Myocyte (in vitro differentiated cells): ENCODE measurements around the gene PNMA6A. TPM values are rescaled to one million over a fixed set of nuclear protein-coding genes. Genes with fewer than 3 reads are reported as not detected.
A peak's percentile ranks its signal among the peaks of the same experiment; 100 is the strongest.
"Not testable (repeated sequence)": the region's sequence is repeated elsewhere in the genome, so short reads cannot be mapped to it uniquely, and the experiment has no call there.

Source experiments
- DNase-seq: peaks from one replicate; pipeline ENCODE4 v3.0.0-alpha.2; 2012; ENCODE audit warnings: low read depth
- polyA plus RNA-seq: library from polyadenylated mRNA; unstranded; fragments of >200 nt; gene quantifications from one replicate; pipeline ENCODE4 v1.2.1, GENCODE V29; 2012; ENCODE audit warnings: missing spikeins
- total RNA-seq: library from RNA; depleted of rRNA; stranded (reverse); fragments of >200 nt; gene quantifications from 2 replicates; pipeline ENCODE4 v1.2.3, GENCODE V29; 2014

PNMA6A gene
- total RNA-seq, result 0.21 and 0.35 TPM in 2 replicates
- 0.10 TPM for polyA plus RNA-seq

DNA sequence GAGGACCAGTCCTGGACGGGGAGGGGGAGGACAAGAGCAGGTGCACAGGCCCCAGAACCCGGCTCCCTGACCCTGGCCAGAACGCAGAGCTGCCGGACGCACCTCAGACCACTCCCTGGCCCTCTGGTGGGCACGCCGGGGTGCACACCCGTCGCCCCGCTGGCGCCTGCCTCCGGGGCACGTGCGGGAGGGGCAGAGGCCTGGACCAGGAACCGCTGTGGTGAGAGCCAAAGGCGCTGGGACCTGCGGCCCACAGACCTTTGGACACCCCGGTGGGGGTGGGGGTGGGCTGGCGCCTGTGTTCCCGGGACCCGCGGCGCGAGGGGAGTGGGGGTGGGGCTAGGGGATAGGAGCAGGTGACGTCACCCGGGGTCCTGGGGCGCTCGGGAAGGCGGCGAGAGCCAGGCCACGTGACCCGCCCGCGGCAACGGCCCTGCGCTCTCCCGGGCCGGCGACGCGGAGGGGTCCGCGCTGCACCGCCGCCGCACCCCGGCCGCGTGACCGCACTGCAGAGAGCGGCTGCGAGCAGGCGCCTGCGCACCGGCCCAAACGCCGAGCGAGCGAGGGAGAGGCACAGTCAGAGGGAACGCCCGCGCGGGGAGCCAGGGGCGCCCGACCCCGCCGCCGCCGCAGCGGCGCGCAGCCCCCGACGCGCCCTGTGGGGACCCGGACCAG lies at the start of gene PNMA6A:
PNMA6A (plus strand) TSS at position 546 of the 675 bp plus-strand sequence. CDS start 609 bp downstream, outside the sequence.
- not testable (repeated sequence) for DNase-seq

DNA sequence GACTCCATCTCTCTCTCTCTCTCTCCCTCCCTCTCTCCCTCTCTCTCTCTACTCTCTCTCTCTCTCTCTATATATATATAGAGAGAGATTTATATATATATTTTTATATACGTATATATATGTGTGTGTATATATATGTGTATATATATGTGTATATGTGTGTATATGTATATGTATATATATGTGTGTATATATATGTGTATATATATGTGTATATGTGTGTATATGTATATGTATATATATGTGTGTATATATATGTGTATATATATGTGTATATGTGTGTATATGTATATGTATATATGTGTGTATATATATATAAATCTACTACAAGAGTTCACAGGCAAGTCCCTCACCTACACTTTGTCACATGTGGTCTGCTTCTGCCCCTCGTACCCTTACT lies 45.8 kb upstream of the PNMA6A start:
- not testable (repeated sequence) for DNase-seq

DNA sequence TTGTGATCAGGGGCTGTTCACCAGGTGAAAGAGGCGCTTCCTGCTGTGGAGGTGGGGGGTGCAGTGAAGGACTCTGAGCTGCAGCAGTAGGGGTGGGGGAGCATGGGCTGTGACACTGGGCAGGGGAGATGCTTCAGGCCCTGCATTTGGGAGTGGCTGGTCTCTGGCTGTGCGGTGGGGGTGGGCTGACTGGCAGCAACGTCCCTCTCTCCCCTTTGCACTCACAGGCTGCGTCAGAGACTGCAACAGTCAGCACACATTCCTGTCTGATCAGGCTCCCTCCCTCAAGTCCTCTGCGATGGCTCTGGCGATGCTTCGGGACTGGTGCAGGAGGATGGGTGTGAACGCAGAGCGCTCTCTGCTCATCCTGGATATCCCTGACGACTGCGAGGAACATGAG lies 43.8 kb upstream of the PNMA6A start:
- DNase-seq, result not testable (repeated sequence)

DNA sequence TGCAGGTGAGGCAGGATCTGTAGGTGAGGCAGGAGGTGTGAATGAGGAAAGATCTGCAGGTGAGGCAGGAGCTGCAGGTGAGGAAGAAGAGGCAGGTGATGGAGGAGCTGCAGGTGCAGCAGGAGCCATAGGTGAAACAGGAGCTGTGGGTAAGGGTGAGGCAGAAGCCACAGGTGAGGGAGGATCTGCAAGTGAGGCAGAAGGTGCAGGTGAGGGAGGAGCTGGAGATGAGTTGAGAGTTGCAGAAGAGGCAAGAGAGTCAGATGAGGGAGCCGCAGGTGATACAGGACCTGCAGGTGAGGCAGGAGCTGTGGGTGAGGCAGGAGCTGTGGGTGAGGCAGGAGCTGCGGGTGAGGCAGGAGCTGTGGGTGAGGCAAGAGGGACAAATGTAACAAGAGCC lies 43.1 kb upstream of the PNMA6A start:
- DNase-seq, result no peak

DNA sequence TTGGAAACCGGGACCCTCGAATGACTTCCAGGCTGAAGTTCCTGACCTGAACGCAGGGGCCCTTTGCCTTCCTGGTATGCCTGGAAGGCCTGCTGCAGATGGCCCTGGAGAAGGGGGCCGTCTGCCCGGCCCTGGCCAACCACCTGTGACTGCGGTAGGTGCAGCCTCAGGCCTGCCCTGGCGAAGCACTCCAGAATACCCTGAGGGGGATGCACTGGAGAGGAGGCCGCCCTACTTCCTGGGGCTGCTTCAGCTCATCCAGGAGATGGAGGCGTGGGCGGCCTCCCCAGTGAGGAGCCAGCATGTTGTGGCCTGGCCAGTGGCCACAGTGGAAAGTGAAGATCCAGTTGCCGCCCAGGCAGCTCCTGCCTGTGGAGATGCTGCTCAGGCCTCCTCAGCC lies 42.4 kb upstream of the PNMA6A start:
- DNase-seq, result no peak

DNA sequence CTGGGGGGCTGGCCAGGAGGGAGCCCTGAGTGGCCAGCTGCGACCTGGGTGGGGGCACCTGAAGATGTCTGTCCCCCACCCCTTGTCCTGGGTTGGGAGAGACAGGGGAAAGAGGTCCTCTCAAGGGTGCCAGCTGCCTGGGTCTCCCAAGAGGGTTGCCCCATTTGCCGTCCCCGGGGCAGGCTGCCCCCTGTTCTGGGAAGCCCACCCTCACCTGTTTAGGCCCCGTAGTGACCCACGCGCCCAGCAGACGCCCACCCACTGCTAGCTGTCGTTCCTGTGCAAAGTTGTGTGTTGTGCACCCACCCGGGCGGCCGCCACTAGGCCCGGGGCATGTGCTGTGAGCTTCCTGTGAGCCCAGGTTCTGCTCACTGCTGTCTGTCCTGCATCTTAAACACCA lies 41.5 kb upstream of the PNMA6A start:
- DNase-seq, result no peak

DNA sequence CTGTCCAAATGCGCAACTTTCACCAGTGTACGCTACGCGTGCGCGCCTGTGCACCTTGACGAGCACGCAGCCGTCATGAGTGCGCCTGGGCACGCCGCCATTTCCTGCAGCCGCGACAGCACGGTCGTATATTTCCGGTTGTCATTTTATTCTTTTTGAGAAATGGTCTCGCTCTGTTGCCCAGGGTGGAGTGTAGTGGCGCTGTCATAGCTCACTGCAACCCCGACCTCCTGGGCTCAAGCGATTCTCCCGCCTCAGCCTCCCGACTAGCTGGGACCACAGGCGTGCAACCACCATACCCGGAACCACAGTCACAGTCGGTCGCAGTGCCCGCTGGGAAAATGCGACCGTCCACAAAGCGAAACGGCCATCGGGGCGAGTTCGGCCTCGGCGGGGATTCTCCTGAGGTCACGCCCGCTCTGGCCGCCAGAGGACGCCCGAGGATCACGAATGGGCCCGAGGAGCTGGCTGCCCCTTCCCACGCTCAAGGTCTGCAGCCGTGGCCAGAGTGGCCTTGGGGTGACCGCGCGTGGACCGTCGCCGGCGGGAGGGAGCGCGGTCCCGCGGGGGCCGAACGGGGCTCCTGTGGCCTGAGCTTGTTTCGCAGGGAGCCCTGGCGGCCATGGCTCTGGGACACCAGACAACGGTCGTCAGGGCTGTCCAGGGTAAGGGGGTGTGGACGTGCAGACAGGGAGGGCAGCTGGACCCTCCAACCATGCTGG lies 39.7 kb upstream of the PNMA6A start:
- peak; percentile 34 for DNase-seq

DNA sequence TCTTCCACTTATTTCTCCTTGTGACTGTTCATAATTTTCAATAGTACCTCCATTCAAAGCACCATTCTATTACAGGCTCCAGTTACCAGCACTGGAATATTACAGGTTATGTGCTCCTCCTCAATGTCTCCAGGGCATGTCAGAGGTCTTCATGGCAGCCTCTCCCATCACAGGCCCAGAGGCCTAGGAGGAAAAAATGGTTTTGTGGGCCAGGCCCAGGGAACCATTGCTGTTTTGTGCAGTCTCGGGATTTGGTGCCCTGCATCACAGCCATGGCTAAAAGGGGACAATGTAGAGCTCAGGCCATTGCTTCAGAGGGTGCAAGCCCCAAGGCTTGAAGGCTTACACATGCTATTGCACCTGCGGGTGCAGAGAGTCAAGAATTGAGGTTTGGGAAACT lies 23.2 kb upstream of the PNMA6A start:
- DNase-seq, result no peak

DNA sequence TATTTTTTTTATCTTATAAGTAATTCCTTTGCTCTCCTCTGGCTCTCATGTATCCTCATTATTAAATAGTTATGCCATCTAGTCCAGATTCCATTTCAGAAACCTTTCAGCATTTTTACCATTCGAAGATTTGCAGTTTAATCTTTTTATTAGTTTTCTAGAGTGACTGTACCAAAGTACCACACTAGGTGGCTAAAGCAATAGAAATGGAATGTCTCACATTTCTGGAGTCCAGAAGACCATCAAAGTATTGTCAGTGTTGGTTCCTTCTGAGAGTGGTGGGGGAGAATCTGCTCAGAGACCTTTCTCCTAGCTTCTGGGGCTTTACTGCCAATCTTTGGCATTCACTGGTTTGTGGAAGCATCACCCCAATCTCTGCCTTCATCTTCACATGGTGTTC lies 19.7 kb upstream of the PNMA6A start:
- DNase-seq, result no peak

DNA sequence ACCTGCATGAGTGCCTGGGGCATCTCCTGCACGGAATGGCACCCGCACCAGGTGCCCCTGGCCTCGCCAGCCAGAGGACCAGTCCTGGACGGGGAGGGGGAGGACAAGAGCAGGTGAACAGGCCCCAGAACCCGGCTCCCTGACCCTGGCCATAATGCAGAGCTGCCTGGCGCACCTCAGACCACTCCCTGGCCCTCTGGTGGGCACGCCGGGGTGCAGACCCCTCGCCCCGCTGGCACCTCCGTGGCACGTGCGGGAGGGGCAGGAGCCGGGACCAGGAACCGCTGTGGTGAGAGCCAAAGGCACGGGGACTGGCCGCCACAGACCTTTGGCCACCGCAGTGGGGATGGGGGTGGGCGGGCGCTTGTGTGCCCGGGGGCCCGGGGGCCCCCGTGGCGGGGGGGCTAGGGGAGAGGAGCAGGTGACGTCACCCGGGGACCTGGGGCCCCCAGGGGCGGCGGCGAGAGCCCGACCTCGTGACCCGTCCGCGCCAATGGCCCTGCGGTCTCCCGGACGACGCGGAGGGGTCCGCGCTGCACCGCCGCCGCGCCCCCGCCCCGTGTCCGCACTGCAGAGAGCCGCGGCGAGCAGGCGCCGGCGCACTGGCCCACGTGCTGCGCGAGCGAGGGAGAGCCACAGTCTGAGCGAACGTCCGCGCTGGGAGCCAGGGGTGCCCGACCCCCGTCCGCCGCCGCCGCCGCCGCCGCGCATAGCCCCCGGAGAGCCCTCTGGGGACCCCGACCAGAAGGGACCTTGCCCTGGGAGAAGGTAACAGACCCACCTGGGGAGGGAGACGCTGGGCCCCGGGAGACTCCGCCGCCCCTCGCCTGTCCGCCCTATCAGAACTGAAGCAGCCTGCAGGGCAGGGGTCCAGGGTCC lies 16.1 kb upstream of the PNMA6A start, which contains the start of gene PNMA3:
PNMA3 (plus strand) TSS at position 600 of the 879 bp plus-strand sequence. CDS start 586 bp downstream, outside the sequence.
- no peak for DNase-seq

DNA sequence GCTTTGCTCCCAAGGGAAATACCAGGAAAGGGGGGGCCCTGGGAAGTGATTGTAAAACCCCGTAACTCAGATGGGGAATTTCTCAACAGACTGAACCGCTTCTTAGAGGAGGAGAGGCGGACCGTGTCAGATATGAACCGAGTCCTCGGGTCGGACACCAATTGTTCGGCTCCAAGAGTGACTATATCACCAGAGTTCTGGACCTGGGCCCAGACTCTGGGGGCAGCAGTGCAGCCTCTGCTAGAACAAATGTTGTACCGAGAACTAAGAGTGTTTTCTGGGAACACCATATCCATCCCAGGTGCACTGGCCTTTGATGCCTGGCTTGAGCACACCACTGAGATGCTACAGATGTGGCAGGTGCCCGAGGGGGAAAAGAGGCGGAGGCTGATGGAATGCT lies 15.0 kb upstream of the PNMA6A start:
- no peak for DNase-seq

DNA sequence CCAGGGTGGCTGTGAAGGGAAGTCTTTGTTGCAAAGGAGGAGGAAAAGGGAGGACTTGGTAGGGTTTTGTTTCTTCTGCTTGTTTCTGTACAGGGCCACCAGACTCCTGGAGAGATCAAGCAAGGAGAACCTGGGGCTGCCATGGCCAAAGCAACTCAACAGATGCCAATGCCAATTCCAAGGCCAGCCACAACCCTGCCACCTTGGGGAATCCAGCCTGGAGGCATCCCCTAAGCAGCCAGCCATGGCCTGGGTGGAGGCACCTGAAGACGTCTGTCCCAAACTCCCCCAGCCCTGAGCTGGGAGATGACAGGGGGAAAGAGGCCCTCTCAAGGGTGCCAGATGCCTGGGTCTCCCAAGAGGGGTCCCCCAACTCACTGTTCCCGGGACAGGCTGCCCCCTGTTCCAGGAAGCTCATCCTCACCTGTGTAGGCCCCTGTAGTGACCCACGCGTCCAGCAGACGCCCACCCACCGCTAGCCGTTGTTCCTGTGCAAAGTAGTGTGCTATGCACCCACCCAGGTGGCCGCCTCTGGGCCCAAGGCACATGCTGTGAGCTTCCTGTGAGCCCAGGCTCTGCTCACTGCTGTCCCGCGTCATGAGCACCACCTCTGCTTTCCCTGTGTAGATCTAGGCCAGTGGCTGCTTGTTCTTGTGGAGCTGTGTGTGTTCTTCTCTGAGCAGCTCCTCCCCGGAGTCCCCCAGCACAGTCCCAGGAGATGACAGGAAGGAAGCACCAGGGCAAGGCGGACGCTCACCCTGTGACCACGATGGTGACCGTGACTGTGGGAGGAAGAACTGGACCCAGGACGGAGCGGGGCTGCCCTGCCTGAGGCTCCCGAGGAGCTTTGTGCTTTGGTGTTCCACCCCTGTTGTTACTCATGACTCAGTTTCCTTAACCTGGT lies 12.8 kb upstream of the PNMA6A start:
- DNase-seq, result no peak

DNA sequence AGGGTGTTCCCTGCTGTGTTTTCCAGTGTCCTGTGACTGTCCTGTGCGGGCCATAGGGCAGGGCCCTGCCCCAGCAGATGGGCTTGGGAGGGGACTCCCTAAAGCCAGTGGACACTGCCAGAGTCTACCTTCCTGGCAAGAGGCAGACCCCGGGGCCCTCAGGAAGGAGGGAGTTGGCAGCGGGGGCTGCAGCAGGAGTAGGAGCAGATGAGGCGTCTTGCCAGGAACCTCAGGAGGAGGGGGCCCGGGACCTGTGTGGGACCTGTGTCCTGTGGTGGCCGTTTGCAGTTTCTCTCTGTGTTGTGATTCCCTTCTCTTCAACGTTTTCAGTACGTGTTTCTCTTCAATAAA lies 12.2 kb upstream of the PNMA6A start:
- no peak for DNase-seq

DNA sequence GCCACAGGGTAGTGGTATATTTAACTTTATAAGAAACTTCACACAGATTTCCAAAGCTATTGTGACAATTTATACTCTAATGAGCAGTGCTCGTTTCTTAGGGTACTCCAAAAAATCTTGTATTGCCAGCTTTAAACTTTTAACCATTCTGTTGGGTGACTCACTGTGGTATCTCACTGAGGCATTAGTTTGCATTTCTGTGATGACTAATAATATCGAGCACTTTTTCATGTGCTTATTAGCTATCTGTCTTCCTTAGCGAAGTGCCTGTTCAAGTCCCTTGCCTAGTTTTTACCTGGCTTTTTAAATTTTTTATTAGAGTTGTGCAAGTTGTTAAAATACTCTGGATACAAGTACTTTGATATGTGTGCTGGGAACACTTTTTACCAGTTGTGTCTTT lies 10.5 kb upstream of the PNMA6A start:
- DNase-seq, result peak; percentile 9

DNA sequence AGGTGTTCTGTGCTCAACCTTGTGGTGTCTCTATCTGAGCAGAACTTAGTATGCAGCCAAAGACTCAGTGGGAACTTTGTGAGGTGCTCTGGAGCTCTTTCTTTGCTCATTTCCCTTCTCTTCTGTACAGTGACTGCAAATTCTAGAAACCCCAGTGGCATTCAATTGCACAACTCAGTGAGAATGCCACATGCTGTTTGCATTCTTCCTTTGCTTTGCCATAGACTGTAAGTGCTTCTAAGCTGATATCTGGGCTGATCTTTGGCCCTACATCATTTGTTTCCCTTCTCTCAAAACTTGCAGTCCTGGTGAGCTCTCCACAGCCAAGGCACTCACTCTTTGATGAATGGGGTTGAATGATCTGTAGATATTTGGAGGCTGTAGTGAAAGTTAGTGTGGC lies 8.9 kb upstream of the PNMA6A start:
- no peak for DNase-seq

DNA sequence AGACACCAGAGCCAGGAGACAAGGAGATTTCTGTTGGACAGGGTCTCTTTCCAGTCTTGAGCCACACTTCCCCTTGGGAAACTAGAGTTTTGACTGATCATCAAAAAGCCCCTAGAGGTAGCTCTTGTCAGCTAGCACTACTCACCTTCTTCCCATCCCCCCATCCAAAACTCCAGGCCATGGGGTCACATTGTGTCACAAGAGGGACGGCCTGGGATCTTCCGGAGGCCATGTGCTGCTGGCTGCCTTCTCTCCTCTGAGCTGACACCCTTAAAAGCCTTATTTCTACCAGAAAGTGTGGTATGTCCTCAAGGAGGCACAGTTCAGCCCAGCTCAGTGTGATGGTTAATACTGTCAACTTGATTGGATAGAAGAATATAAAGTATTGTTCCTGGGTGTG lies 8.2 kb upstream of the PNMA6A start:
- DNase-seq, result no peak

DNA sequence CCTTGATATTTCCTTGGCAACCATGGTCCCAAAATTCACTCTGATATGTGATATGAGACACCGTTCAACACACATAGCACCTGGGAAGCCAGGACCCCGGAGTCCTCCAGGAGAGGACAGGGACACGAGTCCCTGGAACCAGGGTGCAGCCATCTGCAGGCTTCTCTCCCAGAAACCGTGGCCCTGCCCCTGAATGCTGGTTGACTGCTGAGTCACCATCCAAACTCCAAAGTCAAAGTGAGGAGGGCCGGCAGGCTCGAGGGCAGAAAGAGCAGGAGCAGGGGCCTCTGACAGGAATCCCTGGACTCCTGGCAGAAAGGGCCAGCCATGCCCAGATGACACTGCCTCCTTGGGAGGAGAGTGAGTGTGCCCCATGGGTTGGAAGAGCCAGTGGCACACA lies 6.9 kb upstream of the PNMA6A start:
- no peak for DNase-seq

DNA sequence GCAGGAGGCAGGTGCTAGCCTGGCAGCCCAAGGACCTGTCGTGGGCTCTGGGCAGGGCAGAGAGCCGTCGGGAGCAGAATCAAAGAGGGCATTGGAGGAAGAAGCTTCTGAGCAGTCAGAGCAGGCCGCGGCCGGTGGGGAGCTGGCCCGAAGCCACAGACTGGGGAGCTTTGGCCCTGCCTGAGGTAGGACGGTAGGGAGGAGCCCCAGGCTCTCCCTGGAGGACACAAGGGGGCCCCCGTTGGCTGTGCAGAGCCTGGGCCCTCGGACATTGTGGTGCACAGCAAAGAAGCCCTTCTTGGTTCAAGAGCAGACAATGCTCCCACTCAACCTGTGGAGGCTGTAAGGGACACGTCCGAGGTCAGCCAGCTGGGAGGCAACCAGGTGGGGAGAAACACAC lies 5.9 kb upstream of the PNMA6A start:
- not testable (repeated sequence) for DNase-seq

DNA sequence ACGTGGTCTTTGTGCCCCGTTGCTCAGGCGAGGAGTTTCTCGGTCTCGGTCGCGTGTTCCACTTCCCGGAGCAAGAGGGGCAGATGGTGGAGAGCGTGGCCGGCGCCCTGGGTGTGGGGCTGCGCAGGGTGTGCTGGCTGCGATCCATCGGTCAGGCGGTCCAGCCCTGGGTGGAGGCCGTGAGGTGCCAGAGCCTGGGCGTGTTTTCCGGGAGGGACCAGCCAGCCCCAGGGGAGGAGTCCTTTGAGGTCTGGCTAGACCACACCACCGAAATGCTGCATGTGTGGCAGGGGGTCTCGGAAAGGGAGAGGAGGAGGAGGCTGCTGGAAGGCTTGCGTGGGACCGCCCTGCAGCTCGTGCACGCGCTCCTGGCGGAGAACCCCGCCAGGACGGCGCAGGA lies 1.1 kb downstream of the PNMA6A start:
- DNase-seq, result not testable (repeated sequence)

DNA sequence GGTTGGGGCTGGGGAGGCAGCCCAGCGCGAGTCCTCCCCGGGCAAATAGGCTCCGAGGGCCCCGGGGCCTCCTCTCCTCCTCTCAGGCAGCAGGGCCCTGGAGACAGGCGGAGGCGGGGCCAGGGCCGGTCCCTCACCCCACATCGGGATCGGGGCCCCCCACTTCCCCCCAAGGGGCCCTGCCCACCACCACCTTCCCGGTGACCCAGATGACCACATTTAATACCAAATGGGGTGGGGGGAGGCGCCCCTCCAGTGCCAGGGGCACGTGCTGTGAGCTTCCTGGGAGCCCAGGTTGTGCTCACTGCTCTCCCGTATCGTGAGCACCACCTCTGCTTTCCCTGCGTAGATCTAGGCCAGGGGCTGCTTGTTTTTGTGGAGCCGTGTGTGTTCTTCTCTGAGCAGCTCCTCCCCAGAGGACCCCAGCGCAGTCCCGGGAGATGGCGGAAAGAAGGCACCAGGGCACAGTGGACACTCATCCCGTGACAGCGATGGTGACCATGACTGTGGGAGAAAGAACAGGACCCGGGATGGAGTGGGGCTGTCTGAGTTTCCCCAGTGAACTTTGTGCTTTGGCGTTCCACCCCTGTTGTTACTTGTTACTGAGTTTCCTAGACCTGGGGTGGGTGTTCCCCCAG lies 2.1 kb downstream of the PNMA6A start:
- DNase-seq, result no peak
